B cell (primary cell): Measurements from ENCODE around the gene NPPC. TPM values are rescaled to one million over a fixed set of nuclear protein-coding genes. Genes with fewer than 3 reads are reported as not detected.

Experiments used
- ATAC-seq: fragments of 200-7000 bp; cut with Tn5 transposase; one replicate; pipeline ENCODE4 v1.10.0; 2021; ENCODE audit warnings: low read depth, mild to moderate bottlenecking, moderate number of reproducible peaks, moderate library complexity
- CTCF ChIA-PET: fragments of 350-600 bp; sonication (Branson Sonifier 250); formaldehyde crosslinking; loops from one replicate; lab custom pipeline; 2021; ENCODE audit warnings: antibody characterized with exemption, inconsistent platforms; lab: Charles Lee
- POLR2A ChIA-PET: fragments of 350-600 bp; sonication (Branson Sonifier 250); formaldehyde crosslinking; loops from one replicate; lab custom pipeline; 2021; ENCODE audit warnings: antibody characterized with exemption; lab: Charles Lee
- DNase-seq: peaks from one replicate; pipeline ENCODE4 v3.0.0; 2013
- H2AFZ ChIP-seq: 2 replicates; pipeline ENCODE4 v1.6.1; 2012; ENCODE audit warnings: mild to moderate bottlenecking, low read depth, low read length; ENCODE audit not compliant: insufficient read depth, poor library complexity, severe bottlenecking
- H3K27ac ChIP-seq, 2 donors: 1 replicate in 1 of 2; 2 replicates in 1 of 2; pipeline ENCODE4 v1.5.1; 2012 to 2013; ENCODE audit warnings: low read length in 2 of 2, mild to moderate bottlenecking in 2 of 2, moderate library complexity in 1 of 2
- H3K27me3 ChIP-seq, 4 experiments: fragments of 200-600 bp in 1 of 4; sonication (generic) in 1 of 4; replicated peaks in 1 of 4; 1 replicate in 2 of 4; 2 replicates in 2 of 4; pipeline versions ENCODE4 v1.6.1 to v1.7.0; 2013 to 2016; ENCODE audit warnings: low read length in 3 of 4, mild to moderate bottlenecking in 2 of 4, mixed read lengths in 1 of 4, moderate library complexity in 1 of 4; ENCODE audit not compliant: insufficient read depth in 4 of 4, control insufficient read depth in 3 of 4; ENCODE audit errors: control extremely low read depth in 1 of 4
- H3K36me3 ChIP-seq, 2 experiments: replicated peaks in 1 of 2; 1 replicate in 1 of 2; 2 replicates in 1 of 2; pipeline versions ENCODE4 v1.6.1 to v1.7.1; 2013; ENCODE audit warnings: low read length in 1 of 2; ENCODE audit not compliant: insufficient read depth in 2 of 2, control insufficient read depth in 1 of 2; ENCODE audit errors: control extremely low read depth in 1 of 2, extremely low read depth in 1 of 2
- H3K4me1 ChIP-seq, 2 donors: fragments of 200-600 bp in 1 of 2; sonication (generic) in 1 of 2; 1 replicate in 1 of 2; 2 replicates in 1 of 2; pipeline versions ENCODE4 v1.5.1 to v1.6.1; 2013 to 2017; ENCODE audit warnings: low read length in 2 of 2; ENCODE audit not compliant: control insufficient read depth in 2 of 2, insufficient read depth in 2 of 2
- H3K4me2 ChIP-seq: replicated peaks from 2 replicates; pipeline ENCODE3; 2012; ENCODE audit warnings: mild to moderate bottlenecking, low read depth, low read length; ENCODE audit not compliant: poor library complexity, severe bottlenecking
- H3K4me3 ChIP-seq, 5 experiments: fragments of 200-600 bp in 1 of 5; sonication (generic) in 1 of 5; 1 replicate in 3 of 5; 2 replicates in 2 of 5; pipeline versions ENCODE4 v1.5.1 to v1.7.0; 2011 to 2016; ENCODE audit warnings: low read length in 4 of 5, mild to moderate bottlenecking in 4 of 5, low read depth in 2 of 5, control low read depth in 1 of 5, moderate library complexity in 1 of 5; ENCODE audit not compliant: insufficient read depth in 1 of 5; ENCODE audit errors: control extremely low read depth in 1 of 5, extremely low read depth in 1 of 5
- H3K79me2 ChIP-seq: fragments of 200-600 bp; sonication (generic); one replicate; pipeline ENCODE4 v1.6.0; 2016; ENCODE audit warnings: low read length; ENCODE audit not compliant: control insufficient read depth, insufficient read depth
- H3K9ac ChIP-seq: fragments of 200-600 bp; sonication (generic); 2 replicates; pipeline ENCODE4 v1.6.1; 2017; ENCODE audit warnings: mild to moderate bottlenecking, low read length, moderate library complexity
- H3K9me3 ChIP-seq, 3 donors: one replicate each; pipeline versions ENCODE4 v1.6.1 to v1.7.1; 2013; ENCODE audit warnings: low read length in 2 of 3; ENCODE audit not compliant: control insufficient read depth in 2 of 3, insufficient read depth in 1 of 3; ENCODE audit errors: control extremely low read depth in 1 of 3
- H4K20me1 ChIP-seq: 2 replicates; pipeline ENCODE4 v1.6.0; 2012; ENCODE audit warnings: mild to moderate bottlenecking, low read length; ENCODE audit not compliant: insufficient read depth, control insufficient read depth, poor library complexity, severe bottlenecking
- H3K27ac Mint-ChIP-seq: one replicate; pipeline ENCODE4 v1.8.0; 2021; ENCODE audit warnings: mixed read lengths
- H3K27me3 Mint-ChIP-seq: one replicate; pipeline ENCODE4 v1.8.0; 2021; ENCODE audit warnings: mixed read lengths
- H3K4me1 Mint-ChIP-seq: one replicate; pipeline ENCODE4 v1.8.0; 2021; ENCODE audit warnings: mixed read lengths
- H3K4me3 Mint-ChIP-seq: one replicate; pipeline ENCODE4 v1.8.0; 2021; ENCODE audit warnings: mixed read lengths
- H3K9me3 Mint-ChIP-seq: one replicate; pipeline ENCODE4 v1.8.0; 2022; ENCODE audit warnings: mixed read lengths; ENCODE audit not compliant: insufficient read depth
- EZH2 ChIP-seq: IDR thresholded peaks from 2 replicates; pipeline ENCODE4 v1.6.1; 2012; ENCODE audit warnings: borderline replicate concordance, low read depth, mild to moderate bottlenecking, moderate library complexity, low read length; ENCODE audit not compliant: insufficient read depth, poor library complexity, severe bottlenecking
- WGBS: methylation state at CpG from one replicate; pipeline ENCODE4 v1.1.5; 2013; ENCODE audit warnings: missing lambda C conversion rate; ENCODE audit not compliant: insufficient coverage; 5-methylcytosine and 5-hydroxymethylcytosine counted together
- intact Hi-C: fragments of 100-400 bp; cut with micrococcal nuclease; formaldehyde crosslinking; loops from one replicate; pipeline ENCODE4 v1.10.0; 2022
- polyA plus RNA-seq: library from polyadenylated mRNA; depleted of rRNA; stranded (reverse); fragments of >200 nt; gene quantifications from 2 replicates; pipeline ENCODE4 v1.2.3, GENCODE V29; 2012
- total RNA-seq, 2 donors: library from RNA; stranded (reverse); fragments of 120-200 nt in 1 of 2; gene quantifications; 1 replicate in 1 of 2; 2 replicates in 1 of 2; pipeline versions ENCODE4 v1.2.3 to v1.2.4, GENCODE V29; 2013 to 2022
- TF ChIP-seq, protein P1 (sequence below): fragments of 200-600 bp; IDR thresholded peaks from one replicate; pipeline ENCODE4 v1.8.0; 2022; ENCODE audit warnings: antibody characterized with exemption, mild to moderate bottlenecking

Gene NPPC
- total and polyA plus RNA-seq, 2 donors (not counting 1 experiment from before 2014, with no cell fraction given): 0.33 to 0.71 TPM

DNA sequence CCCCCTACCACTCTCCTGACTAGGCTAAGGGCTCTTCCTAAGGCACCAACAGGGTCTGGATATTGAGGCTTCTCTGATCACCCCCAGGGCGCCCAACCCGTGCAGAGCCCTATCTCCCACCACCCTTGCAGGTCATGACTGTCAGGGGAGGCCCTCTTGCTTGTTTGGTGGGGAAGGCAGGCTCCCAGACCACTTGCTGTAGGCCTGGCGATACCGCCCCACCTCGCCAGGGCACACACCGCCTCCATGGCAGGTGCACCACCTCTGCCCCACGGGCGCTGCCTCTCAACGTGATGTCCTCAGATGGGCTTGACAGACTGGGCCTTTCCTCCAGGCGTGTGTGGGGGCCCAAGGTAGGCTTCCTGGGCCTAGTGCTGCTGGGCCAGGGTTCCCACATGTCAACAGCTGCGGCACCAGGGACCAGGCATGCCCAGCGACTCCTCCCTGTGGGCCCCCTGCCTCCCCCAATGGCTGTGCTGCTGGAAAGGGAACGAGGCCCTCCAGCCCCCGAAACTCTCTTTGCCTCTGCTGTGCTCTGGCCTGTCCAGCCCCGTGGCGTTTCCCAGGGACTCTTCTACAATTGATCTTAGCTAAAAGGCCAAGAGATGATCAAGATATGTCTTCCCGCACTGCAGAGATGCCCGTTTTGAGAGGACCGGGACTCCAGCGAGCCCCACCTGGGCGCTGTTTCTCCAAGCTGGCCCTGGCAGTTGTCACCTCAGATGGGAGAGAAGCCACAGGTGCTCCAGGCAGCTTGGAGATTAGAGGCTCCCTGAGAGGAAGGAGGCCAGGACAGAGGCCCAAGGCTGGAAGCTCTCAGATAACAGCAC lies 7.5 kb downstream of the NPPC start:
- no peaks in the 10 kb centered on the region for H3K9me3 ChIP-seq
- POLR2A ChIA-PET: no interaction called here
- H3K4me3 Mint-ChIP-seq: no peak overlapping the region
- no peak for ATAC-seq
- CTCF ChIA-PET: interaction anchor here (1.1 kb wide), 1 partner anchor 13 kb away, joined by 4 read pairs; no protein-coding TSS in a partner anchor
- no peak overlapping the region for H3K27ac ChIP-seq
- no peaks in the 10 kb centered on the region for H3K9me3 Mint-ChIP-seq
- H3K27ac Mint-ChIP-seq: no peak overlapping the region
- no peaks in the 10 kb centered on the region for H4K20me1 ChIP-seq
- no peak overlapping the region for H3K4me3 ChIP-seq
- H3K4me2 ChIP-seq: no peak overlapping the region
- no peak for TF ChIP-seq EZH2
- TF ChIP-seq, protein P1, sequence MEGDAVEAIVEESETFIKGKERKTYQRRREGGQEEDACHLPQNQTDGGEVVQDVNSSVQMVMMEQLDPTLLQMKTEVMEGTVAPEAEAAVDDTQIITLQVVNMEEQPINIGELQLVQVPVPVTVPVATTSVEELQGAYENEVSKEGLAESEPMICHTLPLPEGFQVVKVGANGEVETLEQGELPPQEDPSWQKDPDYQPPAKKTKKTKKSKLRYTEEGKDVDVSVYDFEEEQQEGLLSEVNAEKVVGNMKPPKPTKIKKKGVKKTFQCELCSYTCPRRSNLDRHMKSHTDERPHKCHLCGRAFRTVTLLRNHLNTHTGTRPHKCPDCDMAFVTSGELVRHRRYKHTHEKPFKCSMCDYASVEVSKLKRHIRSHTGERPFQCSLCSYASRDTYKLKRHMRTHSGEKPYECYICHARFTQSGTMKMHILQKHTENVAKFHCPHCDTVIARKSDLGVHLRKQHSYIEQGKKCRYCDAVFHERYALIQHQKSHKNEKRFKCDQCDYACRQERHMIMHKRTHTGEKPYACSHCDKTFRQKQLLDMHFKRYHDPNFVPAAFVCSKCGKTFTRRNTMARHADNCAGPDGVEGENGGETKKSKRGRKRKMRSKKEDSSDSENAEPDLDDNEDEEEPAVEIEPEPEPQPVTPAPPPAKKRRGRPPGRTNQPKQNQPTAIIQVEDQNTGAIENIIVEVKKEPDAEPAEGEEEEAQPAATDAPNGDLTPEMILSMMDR: no peak
- DNase-seq: no peak
- WGBS: 97% methylated on average over 19 of the region's 21 CpGs
- no peak overlapping the region for H2AFZ ChIP-seq
- H3K9ac ChIP-seq: no peak overlapping the region
- H3K4me1 ChIP-seq: no peaks in the 10 kb centered on the region
- peaks cover 10% of the 10 kb centered on the region for H3K27me3 Mint-ChIP-seq
- no peaks in the 10 kb centered on the region for H3K79me2 ChIP-seq
- intact Hi-C loops: no loop called here
- H3K36me3 ChIP-seq: no peaks in the 10 kb centered on the region
- H3K4me1 Mint-ChIP-seq: no peaks in the 10 kb centered on the region
- H3K27me3 ChIP-seq: peaks cover 0 to 14% (median 2%) of the 10 kb centered on the region in 4 experiments
